ENCODE results near the gene MRPS7. TPM values are rescaled to one million over a fixed set of nuclear protein-coding genes. Genes with fewer than 3 reads are reported as not detected.

The MRPS7 gene
- total and polyA plus RNA-seq, 2 donors (not counting 3 experiments of a cell fraction or from before 2014, with no cell fraction given): 79.8 to 82.8 TPM

DNA sequence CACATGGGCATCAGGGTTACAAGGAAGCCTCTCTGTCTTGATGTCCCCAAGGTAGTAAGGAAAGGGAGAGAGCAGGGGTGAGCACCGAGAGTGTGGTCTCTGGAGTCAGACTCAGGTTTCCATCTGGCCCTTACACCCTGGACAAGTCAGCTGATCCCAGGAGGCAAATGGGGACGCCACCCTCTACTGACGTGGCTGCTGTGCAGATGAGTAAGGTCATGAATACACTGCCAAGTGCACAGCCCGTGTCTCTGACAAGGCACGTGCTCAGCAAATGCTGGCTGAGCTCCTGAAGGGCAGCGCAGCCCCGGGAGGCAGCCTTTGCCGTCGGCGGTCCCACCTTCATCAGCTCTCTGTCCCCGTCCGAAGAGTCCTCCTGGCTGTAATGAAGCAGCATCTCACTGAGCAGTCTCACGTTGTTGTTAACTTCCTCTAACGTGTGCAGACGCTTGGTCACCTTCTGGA, 19.7 kb upstream of the MRPS7 start:
- no TSS peak for BruUV-seq (replicated peaks)

More for the DNA sequence above, 19.7 kb upstream of the MRPS7 start:
- DNase-seq (ENCODE audit: low read depth, low spot score) (no peak), FAIRE-seq (no peak)
- H3K27me3 ChIP-seq (ENCODE audit: control insufficient read depth in 2 of 2, insufficient read depth in 2 of 2, low read length in 2 of 2): no peaks in the 10 kb centered on the region
- intact Hi-C loops (cut with micrococcal nuclease) (loop anchor here (2.0 kb wide), 1 partner anchor 163 kb away; the partner anchor contains the start of gene GRB2), dilution Hi-C loops (cut with MboI; ENCODE audit: extremely low pct_ligation_motif_present, low sequenced_read_pairs) (no loop called here)
- CTCF ChIA-PET: interaction anchor here (0.9 to 7.6 kb wide), 6 partner anchors 8 to 170 kb away, joined by 3 to 91 read pairs (median 4); partner anchors contain the start of gene MIF4GD
- TF ChIP-seq FOS (IDR thresholded peaks at IDR 0.05; ENCODE audit: borderline replicate concordance, insufficient read depth, low read length): no peak
- TF ChIP-seq JUN (IDR thresholded peaks at IDR 0.05; ENCODE audit: borderline replicate concordance, insufficient read depth, insufficient read length, low read depth): no peak
- no peak for TF ChIP-seq CTCF (IDR thresholded peaks at IDR 0.05; ENCODE audit: extremely low read depth in 1 of 2, insufficient read depth in 1 of 2, low read depth in 1 of 2, low read length in 2 of 2)
- TF ChIP-seq GATA2 (IDR thresholded peaks at IDR 0.05; ENCODE audit: insufficient read depth, insufficient read length, low read depth, low read length): no peak
- TF ChIP-seq, protein P1, sequence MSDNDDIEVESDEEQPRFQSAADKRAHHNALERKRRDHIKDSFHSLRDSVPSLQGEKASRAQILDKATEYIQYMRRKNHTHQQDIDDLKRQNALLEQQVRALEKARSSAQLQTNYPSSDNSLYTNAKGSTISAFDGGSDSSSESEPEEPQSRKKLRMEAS (IDR thresholded peaks at IDR 0.05; ENCODE audit: insufficient read depth, insufficient read length): no peak
- no peak for TF ChIP-seq EZH2 (IDR thresholded peaks at IDR 0.05; ENCODE audit: borderline replicate concordance, low read depth, low read length, severe bottlenecking)
- no peak for TF ChIP-seq POLR2AphosphoS5 (IDR thresholded peaks at IDR 0.05; ENCODE audit: insufficient read depth, low read depth, low read length)
- no peak for TF ChIP-seq POLR2A (IDR thresholded peaks at IDR 0.05; ENCODE audit: low read depth, low read length)
- no peak for TF ChIP-seq MYC (IDR thresholded peaks at IDR 0.05; ENCODE audit: low read depth, low read length)
- H3K9me1 ChIP-seq (replicated peaks; ENCODE audit: control insufficient read depth, extremely low read depth, insufficient read depth, low read length): no peaks in the 10 kb centered on the region
- H3K36me3 ChIP-seq (ENCODE audit: control insufficient read depth in 2 of 2, extremely low read depth in 1 of 2, insufficient read depth in 2 of 2, low read length in 2 of 2): peaks cover 5 to 67% of the 10 kb centered on the region in 2 experiments
- POLR2A ChIA-PET: interaction anchor here (0.5 kb wide), 1 partner anchor 169 kb away, joined by 3 read pairs; no protein-coding TSS in a partner anchor
- no peaks in the 10 kb centered on the region for H3K4me1 ChIP-seq (ENCODE audit: control insufficient read depth, extremely low read depth, insufficient read depth, low read length)
- H3K79me2 ChIP-seq (ENCODE audit: control insufficient read depth, insufficient read depth, low read length): no peaks in the 10 kb centered on the region
- no peak overlapping the region for H3K4me2 ChIP-seq (ENCODE audit: insufficient read depth, low read length)
- no peak overlapping the region for H2AFZ ChIP-seq (ENCODE audit: low read depth, low read length)
- H3K27ac ChIP-seq (ENCODE audit: insufficient read depth, low read depth, low read length): no peak overlapping the region
- no peak overlapping the region for H3K9ac ChIP-seq (replicated peaks; ENCODE audit: extremely low read depth, insufficient read depth, low read length)
- no peaks in the 10 kb centered on the region for H3K9me3 ChIP-seq (replicated peaks; ENCODE audit: control insufficient read depth, insufficient read depth, low read length)
- H4K20me1 ChIP-seq (replicated peaks; ENCODE audit: control insufficient read depth, extremely low read depth, insufficient read depth, low read length): no peaks in the 10 kb centered on the region
- H3K4me3 ChIP-seq (replicated peaks in 1 of 3; ENCODE audit: insufficient read depth in 1 of 3, low read depth in 1 of 3, low read length in 3 of 3): no peak overlapping the region

All from endothelial cell of umbilical vein (primary cell).